Suppressor macrophage treated with lipopolysaccharide for 4 hours (primary cell): Measurements from ENCODE around the gene ZSWIM8.
"Not testable (repeated sequence)": the region's sequence is repeated elsewhere in the genome, so short reads cannot be mapped to it uniquely, and the experiment has no call there.

Experiments used
- DNase-seq: peaks from one replicate; pipeline ENCODE4 v3.0.0-alpha.2; 2020

ZSWIM8 gene

DNA sequence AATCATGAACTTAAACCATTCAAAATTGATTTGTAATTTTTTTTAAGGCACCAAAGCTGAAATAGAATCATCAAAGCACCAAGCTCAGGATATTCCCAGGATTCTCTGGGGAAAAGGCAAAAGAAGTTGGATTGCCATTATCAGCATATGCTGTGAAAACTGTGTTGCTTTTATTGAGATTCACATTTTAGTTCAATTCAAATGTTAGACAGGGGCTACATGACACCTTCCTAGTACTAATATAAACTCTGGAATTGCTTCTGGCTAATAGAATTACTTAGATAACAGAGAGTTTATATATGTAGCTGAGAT lies 30.3 kb downstream of the ZSWIM8 start:
- no peak for DNase-seq

DNA sequence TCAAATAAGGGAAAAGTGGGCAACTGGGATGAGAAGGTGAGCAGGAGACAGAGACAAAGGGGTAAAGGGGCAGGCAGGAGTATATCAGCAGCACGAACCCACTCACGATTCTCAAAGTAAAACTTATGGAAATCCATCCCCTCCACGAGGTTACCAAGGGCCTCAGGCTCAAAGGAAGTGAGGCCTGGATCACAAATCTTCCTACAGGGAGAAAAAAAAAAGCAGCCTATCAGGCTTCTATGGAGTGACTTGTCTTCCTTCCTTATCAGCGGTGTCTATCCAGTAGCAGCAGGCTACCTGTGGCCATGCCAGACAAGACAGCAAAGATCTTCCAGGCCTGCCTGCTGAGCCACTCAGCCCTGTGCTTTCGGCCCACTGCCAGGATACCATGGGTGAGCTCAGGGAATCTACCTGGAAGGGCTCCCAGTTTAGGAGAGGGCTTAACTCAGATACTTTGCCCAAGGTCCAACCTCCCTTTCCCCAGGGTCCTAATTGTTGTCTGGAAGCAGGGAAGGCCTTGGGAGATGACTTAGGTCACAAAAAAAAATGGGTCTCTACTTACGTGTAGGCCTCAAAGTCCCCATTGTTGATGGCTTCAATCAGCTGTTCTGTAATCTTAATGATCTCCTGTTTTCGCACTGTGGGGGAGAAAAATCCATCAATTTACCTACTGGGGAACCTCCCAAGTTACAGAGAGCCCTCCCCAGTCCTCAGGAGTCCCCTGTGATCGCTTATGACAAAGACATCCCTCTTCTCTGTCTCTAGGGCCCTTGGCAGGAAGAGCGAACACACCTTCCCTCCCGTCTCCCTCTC lies 31.7 kb downstream of the ZSWIM8 start:
- no peak for DNase-seq

DNA sequence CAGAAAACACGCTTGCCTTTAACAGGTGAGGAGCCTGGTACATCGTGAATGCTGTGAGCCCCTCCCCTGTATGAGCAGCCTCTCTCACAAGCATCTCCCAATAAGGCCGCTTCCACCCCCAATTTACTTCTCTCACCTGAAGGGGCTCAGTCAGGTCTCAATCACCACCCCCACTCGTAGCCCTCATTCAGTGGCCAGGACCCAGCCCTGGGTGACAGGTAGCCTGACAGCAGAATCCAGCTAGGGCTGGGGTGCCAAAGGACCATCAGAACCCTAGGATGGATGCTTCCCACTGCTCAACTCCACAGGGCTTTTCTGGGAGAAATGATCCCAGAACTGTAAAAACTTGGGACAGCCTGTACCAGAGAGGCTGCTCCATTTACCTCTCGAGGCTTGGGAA lies 32.4 kb downstream of the ZSWIM8 start:
- DNase-seq, result no peak

DNA sequence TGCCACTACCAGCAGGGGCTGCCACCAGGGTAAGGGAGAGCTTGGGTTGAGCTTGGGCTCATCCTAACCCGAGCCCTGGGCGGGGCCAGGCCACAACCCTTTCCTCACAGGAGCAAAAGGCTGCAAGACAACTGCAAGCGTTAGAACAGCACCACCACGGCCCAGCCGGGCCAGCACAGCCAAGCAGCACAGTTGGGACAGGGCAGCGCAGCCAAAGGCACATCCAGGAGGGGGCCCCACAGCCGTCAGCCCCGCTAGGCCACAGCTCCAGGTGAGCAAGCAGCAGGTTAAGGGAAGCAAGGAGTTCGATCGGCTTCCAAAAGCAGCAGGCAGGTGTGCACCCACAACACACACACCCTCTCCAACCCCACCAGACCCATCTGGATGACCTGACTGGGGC lies 33.0 kb downstream of the ZSWIM8 start:
- DNase-seq, result no peak

DNA sequence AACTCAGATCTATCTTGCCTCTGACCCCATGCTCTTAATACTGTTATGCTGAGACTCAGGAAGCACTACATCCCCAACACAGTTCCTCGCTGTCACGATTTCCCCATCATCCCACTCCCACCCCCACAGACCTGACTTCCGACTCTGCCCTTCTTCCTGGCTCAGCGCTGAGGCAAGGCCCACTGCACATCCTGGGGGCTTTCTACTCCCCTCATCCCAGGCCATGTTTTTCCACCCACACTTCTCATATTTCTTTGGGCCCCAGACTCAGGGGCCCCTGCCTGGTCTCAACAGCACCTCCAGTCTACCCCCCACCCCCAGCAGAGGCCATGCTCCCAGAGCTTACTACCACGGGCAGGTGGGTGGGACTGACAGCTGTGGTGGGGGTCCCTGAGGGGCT lies 33.7 kb downstream of the ZSWIM8 start:
- peak; percentile 25 for DNase-seq

DNA sequence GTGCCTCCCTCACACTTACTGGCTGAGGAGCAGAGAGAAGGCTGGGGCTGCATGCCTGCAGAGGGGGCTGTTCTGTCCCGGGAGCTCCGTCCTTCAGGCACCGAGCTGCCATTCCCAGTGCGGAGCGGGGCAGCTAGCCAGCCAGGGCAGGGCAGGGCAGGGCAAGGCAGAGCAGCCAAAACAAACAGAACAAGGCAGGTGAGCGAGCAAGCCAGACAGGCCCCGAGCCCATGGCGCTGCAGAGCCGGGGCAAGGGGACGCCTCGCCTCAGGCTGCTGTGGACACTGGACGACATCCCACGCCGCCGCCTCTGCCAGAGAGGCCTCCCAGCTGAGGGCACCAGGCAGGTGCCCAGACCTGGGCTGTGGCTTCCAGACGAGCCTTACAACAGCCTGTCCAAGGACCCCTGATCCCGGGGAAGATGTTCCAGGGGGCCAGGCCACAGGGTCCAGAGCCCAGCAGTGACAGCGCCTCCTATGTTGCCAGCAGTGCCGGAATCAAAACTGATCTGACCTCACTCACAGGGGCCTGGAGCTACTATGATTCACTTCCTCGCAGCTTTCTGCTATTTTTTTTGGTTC lies 34.2 kb downstream of the ZSWIM8 start:
- DNase-seq, result no peak

DNA sequence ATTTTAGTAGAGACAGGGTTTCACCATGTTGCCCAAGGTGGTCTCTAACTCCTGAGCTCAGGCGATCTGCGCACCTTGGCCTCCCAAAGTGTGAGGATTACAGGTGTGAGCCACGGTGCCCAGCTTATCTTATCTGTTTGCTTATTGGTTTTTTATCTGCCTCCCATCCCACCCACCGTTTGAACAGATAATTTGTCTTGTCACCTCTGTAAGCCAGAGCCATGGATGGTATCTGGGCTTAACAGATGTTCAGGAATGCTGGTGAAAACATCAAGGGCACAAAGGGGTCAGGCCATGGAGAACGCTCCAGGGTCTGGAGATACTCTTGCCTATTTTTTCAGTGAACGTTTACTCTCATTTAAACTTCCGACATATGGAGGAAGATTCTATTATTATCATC lies 38.0 kb downstream of the ZSWIM8 start:
- DNase-seq, result no peak

DNA sequence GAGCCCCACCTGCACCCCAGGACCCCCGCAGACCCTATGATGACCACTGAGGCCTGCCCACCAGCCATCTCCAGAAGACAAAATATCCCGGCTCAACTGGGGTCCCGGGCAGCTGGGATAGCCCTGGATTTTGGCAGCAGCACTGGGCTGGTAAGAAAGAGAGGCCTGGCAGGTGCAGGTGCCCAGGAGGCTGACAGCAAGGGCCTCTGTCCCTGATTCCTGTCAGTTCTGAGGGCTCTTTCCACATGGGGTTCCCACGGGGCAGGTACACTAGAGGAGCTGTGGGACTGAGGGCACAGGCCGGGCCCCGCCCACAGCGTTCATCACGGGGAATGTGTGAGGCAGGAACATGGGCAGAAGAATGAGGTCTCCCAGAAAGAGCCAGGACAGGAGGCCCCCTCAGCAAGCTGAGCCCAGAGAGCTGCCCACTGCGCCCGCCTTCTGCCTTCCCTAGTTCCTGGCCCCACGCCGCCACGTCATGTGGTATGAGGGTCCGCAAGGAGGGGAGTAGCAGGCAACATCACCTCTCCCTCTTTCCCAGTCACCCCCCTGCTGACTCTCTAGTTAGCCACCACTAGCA lies 38.8 kb downstream of the ZSWIM8 start:
- no peak for DNase-seq

DNA sequence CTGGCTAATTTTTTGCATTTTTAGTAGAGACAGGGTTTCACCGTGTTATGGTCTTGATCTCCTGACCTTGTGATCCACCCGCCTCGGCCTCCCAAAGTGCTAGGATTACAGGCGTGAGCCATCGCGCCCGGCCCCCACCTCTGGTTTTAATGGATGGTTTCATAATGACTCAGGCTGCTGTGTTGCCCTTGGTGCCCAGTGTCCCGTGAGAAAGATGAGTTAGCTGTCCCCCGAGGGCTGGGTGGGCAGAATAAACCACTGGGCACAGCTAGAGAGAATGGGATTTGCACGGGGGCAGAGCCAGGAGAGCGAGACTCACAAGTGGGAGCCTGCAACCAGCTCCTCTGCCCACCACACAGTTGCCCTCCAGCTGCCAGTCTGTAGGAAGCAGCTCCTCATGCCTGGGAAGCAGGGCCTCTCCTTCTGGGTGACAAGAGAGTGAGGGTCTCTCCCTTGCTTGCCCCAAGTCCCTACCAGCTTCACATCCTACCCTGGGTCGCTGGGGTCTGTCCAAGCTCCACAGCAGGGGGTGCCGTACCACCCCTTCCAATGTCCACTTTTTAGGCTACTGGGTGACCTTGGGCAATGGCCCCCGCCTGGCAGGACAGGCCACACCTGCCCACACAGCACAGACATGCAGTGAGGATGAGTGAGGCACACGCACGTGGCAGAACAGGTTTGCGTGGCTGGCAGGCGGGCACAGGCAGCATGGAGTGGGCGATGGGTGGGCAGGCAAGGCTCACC lies 42.1 kb downstream of the ZSWIM8 start:
- DNase-seq, result no peak

DNA sequence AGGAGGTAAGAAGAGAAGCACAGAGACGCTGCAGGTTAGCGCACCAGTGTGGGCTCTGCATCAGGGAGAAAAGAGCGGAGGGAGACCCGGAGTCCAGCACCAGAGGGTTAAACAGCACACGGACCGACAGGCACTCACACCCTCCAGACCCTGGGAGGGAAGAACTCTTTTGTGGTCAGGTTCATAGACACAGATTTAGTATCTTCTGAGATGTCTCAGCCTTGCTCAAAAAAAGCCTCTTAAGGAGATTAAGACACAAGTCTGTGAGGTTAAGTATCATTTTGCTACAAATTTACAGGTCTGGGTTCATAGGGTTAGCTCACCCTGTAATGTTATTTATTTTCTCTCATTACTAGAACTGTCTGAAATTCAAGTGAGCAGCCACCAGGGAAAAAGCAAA lies 42.8 kb downstream of the ZSWIM8 start:
- no peak for DNase-seq

DNA sequence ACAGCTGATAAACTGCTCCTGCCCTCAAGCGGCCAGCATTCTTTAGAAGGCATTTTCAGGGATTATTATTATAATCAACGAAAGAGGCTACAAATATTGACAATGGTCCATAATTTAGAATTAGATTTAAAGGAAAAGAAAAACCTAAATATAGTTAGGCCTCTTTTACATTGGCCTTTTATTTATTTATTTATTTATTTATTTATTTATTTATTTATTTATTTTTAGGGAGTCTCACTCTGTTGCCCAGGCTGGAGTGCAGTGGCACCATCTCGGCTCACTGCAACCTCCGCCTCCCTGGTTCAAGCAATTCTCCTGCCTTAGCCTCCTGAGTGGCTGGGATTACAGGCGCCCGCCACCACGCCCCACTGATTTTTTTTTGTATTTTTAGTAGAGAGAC lies 43.7 kb downstream of the ZSWIM8 start:
- not testable (repeated sequence) for DNase-seq

DNA sequence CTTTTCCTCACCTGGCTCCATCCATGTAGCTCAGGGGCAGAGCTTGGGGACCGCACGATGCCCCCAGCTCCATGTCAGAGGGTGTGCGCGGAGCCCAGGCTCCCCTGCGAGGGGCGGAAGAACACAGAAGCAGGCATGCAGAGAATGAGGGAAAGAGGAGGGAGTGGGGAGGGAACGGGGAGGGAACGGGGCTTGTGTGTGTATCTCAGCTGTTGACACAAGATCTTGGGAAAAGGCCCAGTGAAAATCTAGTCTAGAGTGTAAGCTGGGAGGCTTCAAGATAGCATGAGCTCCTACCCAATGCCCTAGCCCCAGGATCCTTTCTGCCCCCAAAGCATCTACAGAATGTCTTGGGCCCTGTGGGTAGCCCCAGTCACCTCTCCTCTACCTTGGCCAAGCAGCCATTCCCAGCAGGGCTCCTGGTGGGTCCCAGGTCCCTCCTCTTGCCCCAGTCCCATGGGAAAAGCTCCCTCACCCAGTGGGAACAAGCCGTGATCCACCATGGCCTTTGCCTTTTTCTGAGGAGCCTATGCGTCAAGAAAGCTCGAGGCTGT lies 51.1 kb downstream of the ZSWIM8 start:
- no peak for DNase-seq

DNA sequence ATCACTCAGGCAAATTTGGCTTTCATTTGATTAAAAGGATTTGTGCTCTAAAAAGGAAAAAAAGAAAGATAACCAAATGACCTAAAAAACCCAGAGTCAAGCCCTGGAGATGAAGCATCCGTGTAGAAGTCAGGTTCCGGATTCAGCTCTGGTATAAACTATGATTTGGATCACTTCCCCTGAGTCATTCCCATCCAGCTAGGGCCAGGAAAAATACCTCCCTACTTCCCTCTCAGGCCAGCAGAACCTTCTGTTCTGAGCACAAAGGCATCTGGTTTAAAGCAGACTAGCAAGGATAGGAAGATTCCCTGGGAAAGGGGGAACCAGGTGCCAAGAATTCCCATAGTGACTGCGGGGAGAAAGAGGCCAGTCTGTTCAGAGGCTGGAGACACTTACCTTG lies 51.7 kb downstream of the ZSWIM8 start:
- no peak for DNase-seq

DNA sequence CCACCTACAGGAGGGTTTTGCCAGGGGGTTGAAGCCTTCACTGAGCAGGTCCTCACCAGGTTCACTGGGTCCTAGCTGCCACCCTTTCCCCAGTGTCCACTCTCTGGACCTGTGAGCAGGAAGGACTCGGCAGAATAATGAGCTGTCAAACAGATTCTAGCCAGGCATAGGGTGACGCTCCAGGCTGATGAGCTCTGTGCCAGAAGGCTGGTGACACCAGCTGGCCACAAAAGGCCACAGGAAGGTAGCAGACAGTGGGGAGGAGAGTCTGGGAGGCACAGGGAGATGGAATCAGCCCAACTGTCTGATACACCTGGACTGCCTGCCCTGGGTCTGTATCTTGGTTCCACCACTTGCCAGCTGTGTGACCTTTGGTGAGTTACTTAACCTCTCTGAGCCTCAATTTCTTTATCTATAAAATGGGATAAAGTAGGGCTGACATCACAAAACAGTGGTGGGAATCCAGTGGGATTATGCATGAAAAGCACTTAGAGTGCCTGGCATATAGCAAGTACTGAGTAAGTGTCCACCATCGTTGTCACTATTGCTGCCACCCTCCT lies 52.7 kb downstream of the ZSWIM8 start:
- no peak for DNase-seq

DNA sequence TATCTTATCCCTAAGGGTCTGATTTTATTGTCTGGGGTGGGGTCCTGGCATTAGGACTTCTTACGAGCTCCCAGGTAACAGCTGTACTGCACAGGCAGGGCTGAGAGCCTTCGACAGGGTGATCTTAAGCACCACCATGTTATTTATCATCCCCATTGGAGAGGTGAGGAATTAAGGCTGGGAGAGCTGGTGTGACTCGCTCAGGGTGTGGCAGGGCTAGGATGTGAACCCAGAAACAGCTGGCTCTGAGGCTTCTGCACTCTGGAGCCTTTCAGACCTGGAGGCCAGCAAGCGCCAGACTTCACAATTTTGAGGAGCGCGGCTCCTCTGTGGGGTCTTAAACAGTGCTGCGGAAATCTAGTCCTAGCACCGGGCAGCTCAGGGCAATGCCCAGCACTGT lies 53.4 kb downstream of the ZSWIM8 start:
- DNase-seq, result no peak

DNA sequence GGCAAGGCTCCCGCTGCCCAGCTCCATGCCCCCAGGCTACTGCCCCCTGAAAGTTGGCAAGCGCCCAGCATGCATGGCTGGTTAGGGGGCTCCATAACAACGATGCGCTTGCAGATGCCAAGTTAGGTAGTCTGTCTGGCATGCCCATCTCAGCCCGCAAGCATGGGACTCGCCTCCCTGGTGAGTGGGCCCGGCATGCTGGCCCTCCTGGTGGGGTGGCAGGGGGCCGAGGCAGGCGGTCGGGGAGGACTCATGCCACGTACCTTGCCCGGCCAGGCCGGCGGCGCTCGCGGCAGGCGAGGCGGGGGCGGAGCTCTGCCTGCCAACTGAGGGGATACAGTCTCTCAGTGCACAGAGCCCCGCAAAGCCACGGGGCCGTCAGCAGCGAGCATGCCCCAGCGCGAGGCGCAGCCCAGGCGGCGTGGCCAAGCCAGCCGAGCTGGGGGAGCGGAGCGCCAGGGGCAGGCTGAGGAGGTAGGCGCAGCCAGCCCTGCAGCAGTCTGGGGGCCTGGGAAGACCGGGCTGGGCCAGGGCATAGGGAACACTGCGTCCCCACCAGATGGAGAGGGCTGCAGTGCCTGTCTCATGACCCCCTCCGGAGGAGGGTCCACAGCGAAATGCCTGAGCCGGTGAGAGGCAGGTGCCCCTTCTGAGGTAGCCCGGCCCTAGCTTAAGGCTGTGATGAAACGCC lies 54.0 kb downstream of the ZSWIM8 start:
- DNase-seq, result no peak

DNA sequence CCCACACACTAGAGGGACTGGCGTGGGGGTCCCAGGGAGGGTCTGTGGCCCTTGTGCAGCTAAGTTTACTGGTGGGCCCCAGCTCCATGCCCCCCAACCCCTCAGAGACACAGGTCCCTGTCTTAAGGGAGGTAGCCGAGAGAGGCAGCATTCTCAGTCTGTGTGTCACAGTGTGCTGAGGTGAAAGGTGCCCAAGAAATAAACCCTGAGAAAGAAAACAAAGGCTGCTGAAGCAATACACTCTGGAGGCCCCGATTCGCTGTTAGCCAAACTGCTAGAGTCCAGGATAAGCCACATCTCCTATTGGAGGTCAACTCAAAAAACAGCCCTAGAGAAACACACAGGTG lies 54.6 kb downstream of the ZSWIM8 start:
- no peak for DNase-seq

DNA sequence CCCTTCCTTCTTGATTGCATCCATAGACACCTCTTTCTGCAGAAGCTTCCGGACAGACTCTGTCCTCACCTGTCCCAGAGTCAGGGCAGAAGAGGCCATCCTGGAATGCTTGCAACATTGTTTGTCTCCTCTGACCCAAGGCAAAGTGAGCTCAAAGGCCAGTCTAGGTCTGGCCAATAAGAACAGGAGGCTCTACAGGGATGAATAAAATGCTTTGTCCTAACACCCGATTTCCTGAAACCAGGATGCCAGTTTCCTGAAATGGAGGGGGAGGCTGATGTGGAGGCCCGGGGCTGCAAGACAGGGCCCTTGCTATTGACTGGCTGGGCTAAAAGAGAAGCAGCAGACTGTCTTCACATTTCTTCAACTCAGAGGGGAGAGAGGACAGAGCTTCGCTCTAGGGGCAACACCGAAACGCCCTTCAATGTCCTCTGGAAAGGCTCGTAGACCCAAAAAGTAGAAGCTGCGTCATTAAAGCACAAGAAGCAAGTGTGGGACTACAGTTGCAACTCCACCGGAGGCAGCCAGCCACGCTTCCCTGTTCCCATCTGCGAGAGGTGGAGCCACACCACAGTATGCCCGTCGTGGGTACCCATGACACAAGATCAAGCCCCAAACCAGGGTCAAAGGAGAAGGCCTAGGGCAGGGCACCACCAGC lies 55.1 kb downstream of the ZSWIM8 start:
- DNase-seq, result no peak

DNA sequence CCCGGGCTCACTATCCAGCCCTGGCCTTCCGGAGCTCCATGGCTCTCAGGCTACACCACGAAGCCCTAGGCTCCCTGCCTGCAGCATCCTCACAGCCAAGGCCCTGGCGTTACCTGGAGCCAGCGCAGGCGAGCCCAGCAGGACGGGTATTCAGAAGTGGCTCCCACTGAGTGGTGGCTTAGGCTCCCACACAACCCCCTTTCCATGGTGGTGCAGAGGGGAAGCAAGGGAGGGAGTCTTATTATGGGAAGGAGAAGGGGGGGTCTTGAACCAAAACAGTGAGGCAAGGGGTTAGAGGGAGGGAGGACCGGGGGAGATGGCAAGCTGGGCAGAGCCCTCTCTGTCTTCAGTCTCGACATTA lies 55.6 kb downstream of the ZSWIM8 start:
- no peak for DNase-seq

DNA sequence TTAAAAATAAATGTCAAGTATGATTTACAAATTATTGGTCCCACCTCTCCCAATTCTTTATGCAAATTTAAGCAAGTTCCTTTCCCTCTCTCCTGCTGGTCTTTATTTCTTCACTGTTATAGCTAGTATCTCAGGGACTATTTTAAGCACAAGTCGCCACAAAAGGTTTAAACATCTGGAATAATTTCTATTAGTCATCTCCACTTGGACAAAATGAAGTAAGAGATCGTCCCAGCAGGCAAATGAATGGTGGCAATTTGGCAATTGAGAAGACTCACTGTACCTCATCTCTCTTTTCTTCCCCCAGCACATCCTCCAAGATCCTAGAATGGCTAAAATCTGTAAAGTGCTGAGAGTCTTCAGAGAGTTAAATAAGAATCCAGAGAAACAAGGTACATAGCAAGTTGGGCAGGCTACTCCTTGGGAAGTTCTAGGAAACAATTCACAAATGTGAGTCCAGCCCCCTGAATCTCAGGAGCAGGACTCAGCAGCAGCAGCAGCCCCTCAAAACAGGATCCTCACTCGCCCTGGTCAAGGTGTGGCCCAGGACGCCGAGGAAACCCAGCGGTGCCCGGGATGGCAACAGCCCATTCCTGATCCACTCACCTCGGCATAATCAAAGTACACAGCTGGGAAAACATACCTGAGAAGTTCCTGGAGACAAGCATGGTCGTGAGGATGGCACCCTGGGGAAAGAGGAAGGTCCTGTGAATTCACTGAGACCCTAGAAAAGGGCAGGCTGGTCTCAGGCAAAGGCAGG lies 56.3 kb downstream of the ZSWIM8 start:
- no peak for DNase-seq

DNA sequence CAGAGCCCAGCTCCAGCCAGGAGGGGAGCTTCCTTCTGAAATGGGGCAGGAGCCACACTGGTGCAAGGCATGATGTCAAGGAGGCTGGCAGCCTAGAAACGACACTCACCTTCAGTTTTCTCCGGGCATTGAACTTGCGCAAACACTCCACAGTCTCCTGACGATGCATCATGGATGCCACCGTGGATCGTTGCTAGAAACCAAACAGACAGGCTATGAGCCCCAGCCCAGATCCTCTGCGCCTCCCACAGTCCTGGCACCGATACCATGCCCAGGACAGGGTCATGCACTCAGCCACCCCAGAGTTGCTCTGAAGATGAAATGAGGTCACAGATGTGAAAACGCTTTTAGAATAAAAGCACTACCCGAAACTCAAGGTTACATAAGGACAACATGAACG lies 56.9 kb downstream of the ZSWIM8 start:
- no peak for DNase-seq

DNA sequence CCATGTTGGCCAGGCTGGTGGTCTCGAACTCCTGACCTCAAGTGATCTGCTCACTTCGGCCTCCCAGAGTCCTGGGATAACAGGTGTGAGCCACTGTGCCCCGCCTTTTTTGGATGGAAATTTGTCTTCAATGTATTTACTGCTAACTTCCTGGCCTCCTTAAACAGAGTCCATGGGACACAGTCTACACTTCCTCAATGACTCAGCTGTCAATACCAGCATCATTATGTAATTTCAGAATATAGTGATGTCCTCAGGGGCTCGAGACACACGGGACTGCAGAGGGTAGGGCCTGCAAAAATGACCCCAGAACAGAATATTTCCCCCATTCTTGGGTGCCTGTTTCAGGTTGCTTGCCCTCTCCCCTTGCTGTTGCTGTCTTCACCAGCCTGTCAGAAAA lies 57.9 kb downstream of the ZSWIM8 start:
- peak; percentile 73 for DNase-seq
